Neural crest cell (in vitro differentiated cells): ENCODE data around the gene EXT2. TPM values are rescaled to one million over a fixed set of nuclear protein-coding genes. Genes with fewer than 3 reads are reported as not detected.
A peak's percentile ranks its signal among the peaks of the same experiment; 100 is the strongest.

Experiments
- DNase-seq: peaks from one replicate; pipeline ENCODE4 v3.0.0; 2021; ENCODE audit warnings: low read depth, mixed read lengths, low spot score
- H3K27ac Mint-ChIP-seq: one replicate; pipeline ENCODE4 v1.8.0; 2021; ENCODE audit warnings: mild to moderate bottlenecking, mixed read lengths; ENCODE audit not compliant: unreplicated experiment
- H3K27me3 Mint-ChIP-seq: 2 replicates; pipeline ENCODE4 v1.8.0; 2021; ENCODE audit warnings: low read depth, mild to moderate bottlenecking, mixed read lengths
- H3K36me3 Mint-ChIP-seq: 2 replicates; pipeline ENCODE4 v1.8.0; 2021; ENCODE audit warnings: low read depth, mild to moderate bottlenecking, mixed read lengths
- H3K4me1 Mint-ChIP-seq: 2 replicates; pipeline ENCODE4 v1.8.0; 2021; ENCODE audit warnings: mixed read lengths
- H3K4me3 Mint-ChIP-seq: one replicate; pipeline ENCODE4 v1.8.0; 2021; ENCODE audit warnings: mild to moderate bottlenecking, mixed read lengths
- H3K9me3 Mint-ChIP-seq: 2 replicates; pipeline ENCODE4 v1.8.0; 2021; ENCODE audit warnings: mixed read lengths
- CTCF ChIP-seq: fragments of 200-600 bp; sonication (generic); conservative IDR thresholded peaks from 2 replicates; pipeline ENCODE4 v1.5.0; 2021; ENCODE audit warnings: antibody characterized with exemption, mild to moderate bottlenecking
- total RNA-seq: library from RNA; stranded (reverse); gene quantifications from 2 replicates; pipeline ENCODE4 v1.2.1, GENCODE V29; 2021

EXT2 gene
- total RNA-seq, 1 donor from 2014 or later = 56.6 TPM

GRCh38 chr11:44096360-44097185, 1.1 kb downstream of the EXT2 start:
- DNase-seq = no peak
- H3K4me3 Mint-ChIP-seq = peak overlapping the region; percentile 93
- peaks cover 10% of the 10 kb centered on the region for H3K27me3 Mint-ChIP-seq
- TF ChIP-seq CTCF = no peak
- H3K36me3 Mint-ChIP-seq = peaks cover 5% of the 10 kb centered on the region
- no peak overlapping the region for H3K27ac Mint-ChIP-seq
- H3K9me3 Mint-ChIP-seq = no peaks in the 10 kb centered on the region
- peaks cover 19% of the 10 kb centered on the region for H3K4me1 Mint-ChIP-seq

- H3K4me1 Mint-ChIP-seq = peaks cover 19% of the 10 kb centered on the region
- peaks cover 6% of the 10 kb centered on the region for H3K27me3 Mint-ChIP-seq
- no peaks in the 10 kb centered on the region for H3K9me3 Mint-ChIP-seq
- H3K36me3 Mint-ChIP-seq = peaks cover 5% of the 10 kb centered on the region
- TF ChIP-seq CTCF = no peak
- no peak for DNase-seq
- peak overlapping the region; percentile 21 for H3K4me3 Mint-ChIP-seq
- H3K27ac Mint-ChIP-seq = no peak overlapping the region
These were observed 2.3 kb downstream of the EXT2 start for GRCh38 chr11:44097821-44098220.

- H3K27ac Mint-ChIP-seq = no peak overlapping the region
- no peaks in the 10 kb centered on the region for H3K9me3 Mint-ChIP-seq
- peaks cover 5% of the 10 kb centered on the region for H3K36me3 Mint-ChIP-seq
- no peak for DNase-seq
- no peak for TF ChIP-seq CTCF
- no peaks in the 10 kb centered on the region for H3K27me3 Mint-ChIP-seq
- no peak overlapping the region for H3K4me3 Mint-ChIP-seq
- peaks cover 8% of the 10 kb centered on the region for H3K4me1 Mint-ChIP-seq
These were observed 5.6 kb downstream of the EXT2 start for GRCh38 chr11:44101098-44101497.

GRCh38 chr11:44104481-44105294, 9.2 kb downstream of the EXT2 start:
- Mint-ChIP-seq H3K27ac (no peak overlapping the region), H3K4me3 (no peak overlapping the region), H3K9me3 (no peaks in the 10 kb centered on the region), H3K27me3 (no peaks in the 10 kb centered on the region), H3K36me3 (peaks cover 5% of the 10 kb centered on the region), H3K4me1 (no peaks in the 10 kb centered on the region)
- TF ChIP-seq CTCF = no peak
- DNase-seq = no peak

- no peak overlapping the region for H3K4me3 Mint-ChIP-seq
- DNase-seq = no peak
- TF ChIP-seq CTCF = no peak
- no peaks in the 10 kb centered on the region for H3K9me3 Mint-ChIP-seq
- H3K4me1 Mint-ChIP-seq = peaks cover 7% of the 10 kb centered on the region
- no peak overlapping the region for H3K27ac Mint-ChIP-seq
- no peaks in the 10 kb centered on the region for H3K27me3 Mint-ChIP-seq
- H3K36me3 Mint-ChIP-seq = peaks cover 3% of the 10 kb centered on the region
These were observed 12.8 kb downstream of the EXT2 start for GRCh38 chr11:44108260-44108659.
